PC-9 (cell line): ENCODE data around the gene PDIA6. TPM values are rescaled to one million over a fixed set of nuclear protein-coding genes. Genes with fewer than 3 reads are reported as not detected.

Source experiments
- BruUV-seq: library from RNA; stranded (reverse); fragments of 400-500 nt; replicated peaks from 2 replicates; lab custom pipeline; 2021; lab: Mats Ljungman, UMichigan
- CTCF ChIA-PET: fragments of 300-600 bp; sonication (Branson Sonifier 250); formaldehyde crosslinking; loops from one replicate; lab custom pipeline; 2022; ENCODE audit warnings: antibody characterized with exemption; lab: Charles Lee
- POLR2A ChIA-PET: fragments of 300-600 bp; sonication (Branson Sonifier 250); formaldehyde crosslinking; loops from one replicate; lab custom pipeline; 2022; ENCODE audit warnings: antibody characterized with exemption; ENCODE audit not compliant: unreplicated experiment; lab: Charles Lee
- DNase-seq, 2 experiments: peaks; one replicate each; pipeline versions ENCODE4 v3.0.0 to v3.0.0-alpha.2; 2015 to 2022; ENCODE audit warnings: mixed read lengths in 1 of 2
- H2AFZ ChIP-seq: fragments of 200-600 bp; sonication (generic); 2 replicates; pipeline ENCODE4 v1.8.1; 2017; ENCODE audit warnings: antibody characterized with exemption
- H3F3A ChIP-seq: fragments of 200-600 bp; sonication (generic); 2 replicates; pipeline ENCODE4 v1.8.1; 2017; ENCODE audit warnings: antibody characterized with exemption, mild to moderate bottlenecking, low read depth; ENCODE audit not compliant: insufficient read depth
- H3K27ac ChIP-seq: fragments of 200-600 bp; sonication (generic); 2 replicates; pipeline ENCODE4 v1.6.1; 2016; ENCODE audit warnings: mixed run types
- H3K27me3 ChIP-seq: fragments of 200-600 bp; sonication (generic); 2 replicates; pipeline ENCODE4 v1.6.1; 2016; ENCODE audit warnings: low read depth, mixed run types; ENCODE audit not compliant: insufficient read depth
- H3K36me3 ChIP-seq: fragments of 200-600 bp; sonication (generic); 2 replicates; pipeline ENCODE4 v1.6.1; 2016; ENCODE audit warnings: low read depth, mixed run types
- H3K4me1 ChIP-seq: fragments of 200-600 bp; sonication (generic); replicated peaks from 2 replicates; pipeline ENCODE4 v1.6.1; 2016; ENCODE audit warnings: mixed run types; ENCODE audit not compliant: insufficient read depth
- H3K4me2 ChIP-seq: fragments of 200-600 bp; sonication (generic); 2 replicates; pipeline ENCODE4 v1.6.1; 2017; ENCODE audit warnings: mixed run types
- H3K4me3 ChIP-seq: fragments of 200-600 bp; sonication (generic); 2 replicates; pipeline ENCODE4 v1.6.1; 2016; ENCODE audit warnings: mixed run types
- H3K79me2 ChIP-seq: fragments of 200-600 bp; sonication (generic); 2 replicates; pipeline ENCODE4 v1.6.1; 2017; ENCODE audit warnings: low read depth, mixed run types
- H3K9me2 ChIP-seq: fragments of 200-600 bp; sonication (generic); 2 replicates; pipeline ENCODE4 v1.8.1; 2017; ENCODE audit warnings: mild to moderate bottlenecking; ENCODE audit not compliant: insufficient read depth
- H3K9me3 ChIP-seq: fragments of 200-600 bp; sonication (generic); 2 replicates; pipeline ENCODE4 v1.8.1; 2016; ENCODE audit warnings: low read depth; ENCODE audit not compliant: insufficient read depth
- H4K20me1 ChIP-seq: fragments of 200-600 bp; sonication (generic); 2 replicates; pipeline ENCODE4 v1.8.1; 2017; ENCODE audit not compliant: insufficient read depth
- EZH2 ChIP-seq: fragments of 200-600 bp; sonication (generic); IDR thresholded peaks from 2 replicates; pipeline ENCODE4 v1.8.0; 2017; ENCODE audit warnings: antibody characterized with exemption, low read depth
- intact Hi-C: fragments of 100-400 bp; cut with micrococcal nuclease; formaldehyde crosslinking; loops from one replicate; pipeline ENCODE4 v1.10.0; 2022; ENCODE audit not compliant: unreplicated experiment
- total RNA-seq: library from RNA; stranded (reverse); gene quantifications from 2 replicates; pipeline ENCODE4 v1.2.3, GENCODE V29; 2021
- TF ChIP-seq, protein P1 (sequence below): fragments of 200-600 bp; sonication (generic); conservative IDR thresholded peaks from 2 replicates; pipeline ENCODE4 v1.6.1; 2017; ENCODE audit warnings: mixed run types, antibody characterized with exemption, mild to moderate bottlenecking, moderate library complexity

The PDIA6 gene
- total RNA-seq, 1 experiment from 2014 or later: 170 TPM

DNA sequence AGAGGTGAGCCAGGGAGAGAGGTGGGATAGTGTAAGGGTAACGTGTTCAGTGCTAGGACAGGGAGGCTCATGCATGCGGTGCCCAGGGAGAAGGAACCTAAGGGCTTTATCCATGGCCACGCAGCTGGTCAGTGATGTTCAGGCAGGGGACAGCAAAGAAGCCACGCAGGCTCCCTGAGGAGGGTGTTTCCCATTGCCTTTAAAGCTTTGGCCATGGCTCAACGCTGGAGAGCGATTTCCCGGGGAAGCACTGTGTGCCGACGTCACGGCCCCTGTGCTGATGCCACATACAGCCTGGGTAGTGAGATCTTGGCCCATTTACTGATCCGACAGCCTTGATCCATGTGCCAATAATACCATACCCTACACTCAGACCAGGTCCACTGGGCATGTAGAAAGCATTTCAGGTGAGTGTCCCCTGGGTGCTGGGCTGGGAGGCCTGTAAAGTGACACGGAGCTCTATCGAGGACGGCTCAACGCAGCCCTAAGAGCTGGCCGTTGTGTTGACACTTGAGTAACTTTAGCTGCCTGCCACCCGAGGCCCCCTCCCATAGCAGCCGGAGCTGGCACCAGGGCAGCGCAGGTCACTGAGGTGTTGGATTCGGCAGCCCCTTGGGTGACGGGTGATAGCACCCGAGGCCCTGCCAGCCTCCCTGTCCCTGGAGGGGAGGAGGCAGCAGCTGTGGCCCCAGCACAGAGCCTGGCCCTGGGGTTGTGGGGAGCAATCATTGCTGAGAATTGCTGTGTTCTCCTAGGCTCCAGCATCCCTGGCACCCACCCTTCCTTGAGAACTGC is 41.4 kb downstream of the PDIA6 start:
- H3K9me2 ChIP-seq: no peaks in the 10 kb centered on the region
- CTCF ChIA-PET: no interaction called here
- peaks cover 6% of the 10 kb centered on the region for H3F3A ChIP-seq
- no peak overlapping the region for H3K4me3 ChIP-seq
- DNase-seq: no peak
- intact Hi-C loops: no loop called here
- no peaks in the 10 kb centered on the region for H3K27me3 ChIP-seq
- H4K20me1 ChIP-seq: no peaks in the 10 kb centered on the region
- no peaks in the 10 kb centered on the region for H3K4me1 ChIP-seq
- TF ChIP-seq, protein P1, sequence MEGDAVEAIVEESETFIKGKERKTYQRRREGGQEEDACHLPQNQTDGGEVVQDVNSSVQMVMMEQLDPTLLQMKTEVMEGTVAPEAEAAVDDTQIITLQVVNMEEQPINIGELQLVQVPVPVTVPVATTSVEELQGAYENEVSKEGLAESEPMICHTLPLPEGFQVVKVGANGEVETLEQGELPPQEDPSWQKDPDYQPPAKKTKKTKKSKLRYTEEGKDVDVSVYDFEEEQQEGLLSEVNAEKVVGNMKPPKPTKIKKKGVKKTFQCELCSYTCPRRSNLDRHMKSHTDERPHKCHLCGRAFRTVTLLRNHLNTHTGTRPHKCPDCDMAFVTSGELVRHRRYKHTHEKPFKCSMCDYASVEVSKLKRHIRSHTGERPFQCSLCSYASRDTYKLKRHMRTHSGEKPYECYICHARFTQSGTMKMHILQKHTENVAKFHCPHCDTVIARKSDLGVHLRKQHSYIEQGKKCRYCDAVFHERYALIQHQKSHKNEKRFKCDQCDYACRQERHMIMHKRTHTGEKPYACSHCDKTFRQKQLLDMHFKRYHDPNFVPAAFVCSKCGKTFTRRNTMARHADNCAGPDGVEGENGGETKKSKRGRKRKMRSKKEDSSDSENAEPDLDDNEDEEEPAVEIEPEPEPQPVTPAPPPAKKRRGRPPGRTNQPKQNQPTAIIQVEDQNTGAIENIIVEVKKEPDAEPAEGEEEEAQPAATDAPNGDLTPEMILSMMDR: no peak
- TF ChIP-seq EZH2: no peak
- H3K27ac ChIP-seq: no peak overlapping the region
- no peaks in the 10 kb centered on the region for H3K79me2 ChIP-seq
- POLR2A ChIA-PET: no interaction called here
- no peak overlapping the region for H3K4me2 ChIP-seq
- H2AFZ ChIP-seq: no peak overlapping the region
- no TSS peak for BruUV-seq
- no peaks in the 10 kb centered on the region for H3K9me3 ChIP-seq
- no peaks in the 10 kb centered on the region for H3K36me3 ChIP-seq

DNA sequence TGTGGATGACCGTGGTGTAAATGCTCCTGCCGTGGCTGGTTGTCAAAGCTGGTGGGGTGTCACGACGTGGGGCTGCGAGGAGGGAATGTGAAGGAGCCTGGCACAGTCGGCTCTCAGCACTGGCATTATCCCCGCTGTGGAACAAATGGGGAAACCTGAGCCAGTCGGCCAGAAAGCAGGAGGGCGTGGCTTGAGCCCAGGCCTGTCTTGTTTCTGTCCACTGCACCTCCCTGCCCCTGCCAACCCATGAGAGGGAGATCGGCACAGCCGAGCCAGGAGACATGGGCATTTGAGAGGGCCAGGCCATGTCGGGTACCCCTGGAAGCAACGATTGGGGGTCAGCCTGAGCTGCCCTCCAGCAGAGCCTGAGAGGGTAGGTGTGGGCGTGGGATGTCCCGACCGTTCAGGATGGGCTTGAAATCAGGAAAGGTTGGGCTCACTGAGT is 44.5 kb downstream of the PDIA6 start:
- Histone ChIP-seq H3K4me3 (no peak overlapping the region), H3K4me2 (no peak overlapping the region), H3K36me3 (no peaks in the 10 kb centered on the region), H3K9me3 (no peaks in the 10 kb centered on the region), H3K4me1 (peaks cover 12% of the 10 kb centered on the region), H4K20me1 (no peaks in the 10 kb centered on the region), H3K27me3 (no peaks in the 10 kb centered on the region), H2AFZ (no peak overlapping the region), H3K9me2 (no peaks in the 10 kb centered on the region), H3K79me2 (no peaks in the 10 kb centered on the region), H3F3A (peaks cover 4% of the 10 kb centered on the region; the same call in 1 of the 2 replicates), H3K27ac (no peak overlapping the region)
- DNase-seq: no peak
- ChIA-PET CTCF (no interaction called here), POLR2A (no interaction called here)
- no peak for TF ChIP-seq EZH2
- TF ChIP-seq, protein P1: no peak
- intact Hi-C loops: no loop called here
- no TSS peak for BruUV-seq

DNA sequence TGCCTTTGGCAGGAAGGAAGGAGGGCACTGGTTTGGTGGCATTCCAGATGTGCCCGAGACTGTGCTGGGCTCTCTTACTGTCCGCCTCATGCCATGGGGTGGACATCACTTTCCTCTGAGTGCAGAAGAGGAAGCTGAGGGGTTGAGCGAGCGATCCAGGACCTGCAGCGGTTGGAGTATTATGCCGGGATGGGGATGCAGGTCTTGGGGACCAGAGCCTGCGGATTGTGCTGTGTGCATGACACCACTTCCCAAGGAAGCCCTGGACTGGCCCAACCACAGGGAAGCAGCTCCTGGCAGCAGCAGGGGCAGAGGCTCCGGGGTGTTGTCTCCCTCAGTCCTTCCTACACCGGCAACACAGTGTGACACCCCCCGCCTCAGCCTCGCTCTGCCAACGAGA is 46.7 kb downstream of the PDIA6 start:
- no peaks in the 10 kb centered on the region for H3K36me3 ChIP-seq
- no peak overlapping the region for H3K4me3 ChIP-seq
- no peaks in the 10 kb centered on the region for H4K20me1 ChIP-seq
- no peaks in the 10 kb centered on the region for H3K9me3 ChIP-seq
- peak overlapping the region; percentile 30 for H3K4me2 ChIP-seq
- no peaks in the 10 kb centered on the region for H3K79me2 ChIP-seq
- no peaks in the 10 kb centered on the region for H3K27me3 ChIP-seq
- BruUV-seq: no TSS peak
- peaks cover 12% of the 10 kb centered on the region for H3K4me1 ChIP-seq
- TF ChIP-seq EZH2: no peak
- TF ChIP-seq, protein P1: no peak
- H3K27ac ChIP-seq: no peak overlapping the region
- ChIA-PET POLR2A (no interaction called here), CTCF (no interaction called here)
- no peak for DNase-seq
- intact Hi-C loops: no loop called here
- H3F3A ChIP-seq: peaks cover 4% of the 10 kb centered on the region; the same call in 1 of the 2 replicates
- no peak overlapping the region for H2AFZ ChIP-seq
- H3K9me2 ChIP-seq: no peaks in the 10 kb centered on the region
